ENCODE measurements around the gene GPM6B. TPM values are rescaled to one million over a fixed set of nuclear protein-coding genes. Genes with fewer than 3 reads are reported as not detected.

The GPM6B gene
- polyA plus RNA-seq, 1 donor from 2014 or later: 205 TPM

DNA sequence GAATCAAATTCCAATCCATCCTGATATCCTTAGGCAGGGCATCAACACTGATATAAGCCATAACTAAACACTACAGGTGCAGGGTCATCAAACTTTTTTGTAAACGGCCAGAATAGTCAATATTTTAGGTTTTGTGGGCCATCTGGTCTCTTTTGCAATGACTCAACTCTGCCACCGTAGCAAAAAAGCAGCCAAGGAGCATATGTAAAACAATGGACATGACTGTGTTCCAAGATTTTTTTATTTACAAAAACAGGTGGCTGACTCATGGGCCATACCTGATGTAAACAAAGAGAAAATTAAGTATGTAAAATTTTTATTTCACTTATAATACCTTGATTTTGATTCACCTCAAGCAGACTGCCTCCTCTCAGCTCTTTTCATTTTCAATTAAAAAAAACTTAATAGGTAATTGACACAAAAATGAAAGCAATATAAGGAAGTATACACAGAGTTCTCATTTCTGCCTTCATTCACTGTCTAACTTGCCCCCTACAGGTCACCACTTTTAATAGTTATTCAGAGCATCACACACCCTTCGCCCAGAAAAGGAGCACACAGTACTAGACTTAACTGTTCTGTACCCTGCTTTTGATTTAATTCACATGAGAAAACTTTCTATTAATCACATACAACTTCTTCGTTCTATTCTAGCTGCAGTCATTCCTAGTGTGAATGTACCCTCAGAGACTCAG lies 35.3 kb upstream of the GPM6B start:
- Histone ChIP-seq H2AFZ (ENCODE audit: low read depth, low read length) (no peak overlapping the region), H3K9ac (ENCODE audit: low read length) (no peak overlapping the region), H3F3A (ENCODE audit: insufficient read depth, low read length, poor library complexity, severe bottlenecking) (no peaks in the 10 kb centered on the region), H3K79me2 (replicated peaks; ENCODE audit: insufficient read depth, low read length) (no peaks in the 10 kb centered on the region), H3K27ac (ENCODE audit: low read length) (no peak overlapping the region), H3K4me3 (ENCODE audit: low read length) (no peak overlapping the region), H3K9me3 (ENCODE audit: low read length) (no peaks in the 10 kb centered on the region), H3K4me2 (ENCODE audit: low read length) (no peak overlapping the region), H3K27me3 (ENCODE audit: insufficient read depth, low read depth, low read length) (no peaks in the 10 kb centered on the region), H4K20me1 (ENCODE audit: insufficient read depth) (no peaks in the 10 kb centered on the region), H3K36me3 (ENCODE audit: insufficient read depth, low read length) (no peaks in the 10 kb centered on the region), H3K9me2 (ENCODE audit: insufficient read depth, low read length) (no peaks in the 10 kb centered on the region)
- TF ChIP-seq EZH2 (IDR thresholded peaks at IDR 0.05; ENCODE audit: borderline replicate concordance, insufficient read depth, low read length, poor library complexity, severe bottlenecking) (no peak), SMC3 (conservative IDR thresholded peaks at IDR 0.05; ENCODE audit: poor library complexity) (no peak), POLR2AphosphoS5 (IDR thresholded peaks at IDR 0.05) (no peak), TAF1 (IDR thresholded peaks at IDR 0.05; ENCODE audit: low read depth) (no peak), RAD21 (conservative IDR thresholded peaks at IDR 0.05) (no peak), REST (IDR thresholded peaks at IDR 0.05; ENCODE audit: borderline replicate concordance) (no peak)
- TF ChIP-seq, protein P1, sequence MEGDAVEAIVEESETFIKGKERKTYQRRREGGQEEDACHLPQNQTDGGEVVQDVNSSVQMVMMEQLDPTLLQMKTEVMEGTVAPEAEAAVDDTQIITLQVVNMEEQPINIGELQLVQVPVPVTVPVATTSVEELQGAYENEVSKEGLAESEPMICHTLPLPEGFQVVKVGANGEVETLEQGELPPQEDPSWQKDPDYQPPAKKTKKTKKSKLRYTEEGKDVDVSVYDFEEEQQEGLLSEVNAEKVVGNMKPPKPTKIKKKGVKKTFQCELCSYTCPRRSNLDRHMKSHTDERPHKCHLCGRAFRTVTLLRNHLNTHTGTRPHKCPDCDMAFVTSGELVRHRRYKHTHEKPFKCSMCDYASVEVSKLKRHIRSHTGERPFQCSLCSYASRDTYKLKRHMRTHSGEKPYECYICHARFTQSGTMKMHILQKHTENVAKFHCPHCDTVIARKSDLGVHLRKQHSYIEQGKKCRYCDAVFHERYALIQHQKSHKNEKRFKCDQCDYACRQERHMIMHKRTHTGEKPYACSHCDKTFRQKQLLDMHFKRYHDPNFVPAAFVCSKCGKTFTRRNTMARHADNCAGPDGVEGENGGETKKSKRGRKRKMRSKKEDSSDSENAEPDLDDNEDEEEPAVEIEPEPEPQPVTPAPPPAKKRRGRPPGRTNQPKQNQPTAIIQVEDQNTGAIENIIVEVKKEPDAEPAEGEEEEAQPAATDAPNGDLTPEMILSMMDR (IDR thresholded peaks at IDR 0.05; ENCODE audit: poor library complexity, severe bottlenecking): no peak

GRCh38 chrX:13845721-13846378 lies 29.0 kb upstream of the GPM6B start:
- TF ChIP-seq SMC3 (conservative IDR thresholded peaks at IDR 0.05; ENCODE audit: poor library complexity) (no peak), MXI1 (conservative IDR thresholded peaks at IDR 0.05; ENCODE audit: poor library complexity, severe bottlenecking) (no peak), EP300 (conservative IDR thresholded peaks at IDR 0.05; ENCODE audit: poor library complexity, severe bottlenecking) (no peak), TAF1 (IDR thresholded peaks at IDR 0.05; ENCODE audit: low read depth) (no peak), RAD21 (conservative IDR thresholded peaks at IDR 0.05) (no peak)
- TF ChIP-seq, protein P1 (IDR thresholded peaks at IDR 0.05; ENCODE audit: poor library complexity, severe bottlenecking): no peak
- H3K9ac ChIP-seq (ENCODE audit: low read length): no peak overlapping the region
- H3K4me2 ChIP-seq (ENCODE audit: low read length): no peak overlapping the region
- no peaks in the 10 kb centered on the region for H4K20me1 ChIP-seq (ENCODE audit: insufficient read depth)
- no peaks in the 10 kb centered on the region for H3K27me3 ChIP-seq (ENCODE audit: insufficient read depth, low read depth, low read length)
- no peaks in the 10 kb centered on the region for H3F3A ChIP-seq (ENCODE audit: insufficient read depth, low read length, poor library complexity, severe bottlenecking)
- H3K27ac ChIP-seq (ENCODE audit: low read length): no peak overlapping the region
- no peak overlapping the region for H3K4me3 ChIP-seq (ENCODE audit: low read length)
- H3K36me3 ChIP-seq (ENCODE audit: insufficient read depth, low read length): no peaks in the 10 kb centered on the region
- no peak overlapping the region for H2AFZ ChIP-seq (ENCODE audit: low read depth, low read length)
- H3K79me2 ChIP-seq (replicated peaks; ENCODE audit: insufficient read depth, low read length): no peaks in the 10 kb centered on the region
- no peaks in the 10 kb centered on the region for H3K9me2 ChIP-seq (ENCODE audit: insufficient read depth, low read length)
- H3K9me3 ChIP-seq (ENCODE audit: low read length): no peaks in the 10 kb centered on the region
